ENCODE data around the gene TRMT11.
"Not testable (repeated sequence)": the region's sequence is repeated elsewhere in the genome, so short reads cannot be mapped to it uniquely, and the experiment has no call there.

Gene TRMT11

DNA sequence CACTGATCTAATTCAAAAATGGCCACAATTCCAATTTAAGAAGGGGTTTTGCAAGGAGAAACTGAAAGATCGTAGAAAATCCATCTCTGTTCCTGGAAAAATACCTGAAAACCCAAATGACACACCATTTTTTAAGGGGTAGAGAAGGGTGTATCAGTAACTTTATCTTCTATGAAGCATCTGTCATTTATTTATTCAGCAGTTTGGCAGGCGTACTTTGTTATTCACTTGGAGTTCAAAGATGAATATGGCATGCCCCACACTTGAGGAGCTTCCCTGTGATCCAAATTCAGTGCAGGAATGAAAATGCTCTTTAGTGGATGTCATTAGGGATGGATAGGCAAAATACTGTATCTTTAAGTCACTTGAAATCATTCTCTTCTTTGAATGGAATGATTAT, 22.5 kb upstream of the TRMT11 start:
- no peak for DNase-seq (ENCODE audit: low spot score in 2 of 2)
- in situ Hi-C loops (cut with MboI; ENCODE audit: low sequenced_read_pairs): no loop called here
- Histone ChIP-seq H3K36me3 (replicated peaks) (no peaks in the 10 kb centered on the region; the same call in 1 of the 2 replicates), H3K4me3 (no peak overlapping the region), H3K4me1 (peaks cover 20% of the 10 kb centered on the region), H3K9me3 (no peaks in the 10 kb centered on the region), H3K27me3 (ENCODE audit: low read depth) (no peaks in the 10 kb centered on the region)

DNA sequence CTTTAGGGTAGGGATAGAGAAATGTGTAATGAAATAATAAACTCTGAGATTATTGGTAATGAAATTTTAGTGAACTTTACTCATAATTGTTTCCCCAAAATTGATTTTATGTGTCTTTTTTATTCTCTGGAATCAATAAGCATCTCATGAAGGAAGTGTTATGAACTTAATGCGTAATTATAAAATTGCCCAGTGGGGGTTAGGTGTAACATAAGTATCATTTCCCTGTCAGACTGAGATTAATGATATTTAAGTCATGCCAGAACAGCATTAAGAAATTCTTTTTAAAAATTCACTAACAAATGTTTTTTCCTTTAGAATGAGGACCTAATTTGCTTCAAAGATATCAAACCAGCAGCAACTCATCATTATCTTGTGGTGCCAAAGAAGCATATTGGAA, 19.8 kb upstream of the TRMT11 start:
- H3K9me3 ChIP-seq: no peaks in the 10 kb centered on the region
- no peak for DNase-seq (ENCODE audit: low spot score in 2 of 2)
- in situ Hi-C loops (cut with MboI; ENCODE audit: low sequenced_read_pairs): no loop called here

DNA sequence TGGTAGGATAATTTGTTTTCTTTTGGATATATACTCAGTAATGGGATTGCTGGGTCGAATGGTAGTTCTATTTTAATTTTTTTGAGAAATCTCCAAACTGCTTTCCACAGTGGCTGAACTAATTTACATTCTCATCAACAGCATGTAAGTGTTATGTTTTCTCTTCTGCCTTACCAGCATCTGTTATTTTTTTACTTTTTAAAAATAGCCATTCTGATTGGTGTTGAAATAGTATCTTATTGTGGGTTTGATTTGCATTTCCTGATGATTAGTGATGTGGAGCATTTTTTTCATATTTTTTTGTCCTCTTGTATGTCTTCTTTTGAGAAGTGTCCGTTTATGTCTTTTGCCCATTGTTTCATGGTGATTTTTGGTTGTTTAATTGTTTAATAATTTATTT, 17.8 kb upstream of the TRMT11 start:
- peaks cover 15% of the 10 kb centered on the region for H3K4me1 ChIP-seq
- H3K9me3 ChIP-seq: no peaks in the 10 kb centered on the region
- no peaks in the 10 kb centered on the region; the same call in 1 of the 2 replicates for H3K36me3 ChIP-seq (replicated peaks)
- H3K27me3 ChIP-seq (ENCODE audit: low read depth): no peaks in the 10 kb centered on the region
- no peak for DNase-seq (ENCODE audit: low spot score in 2 of 2)
- no peak overlapping the region for H3K4me3 ChIP-seq
- in situ Hi-C loops (cut with MboI; ENCODE audit: low sequenced_read_pairs): no loop called here

More for the DNA sequence above, 19.8 kb upstream of the TRMT11 start:
- H3K4me3 ChIP-seq: no peak overlapping the region
- no peaks in the 10 kb centered on the region; the same call in 1 of the 2 replicates for H3K36me3 ChIP-seq (replicated peaks)
- peaks cover 17% of the 10 kb centered on the region for H3K4me1 ChIP-seq
- H3K27me3 ChIP-seq (ENCODE audit: low read depth): no peaks in the 10 kb centered on the region

DNA sequence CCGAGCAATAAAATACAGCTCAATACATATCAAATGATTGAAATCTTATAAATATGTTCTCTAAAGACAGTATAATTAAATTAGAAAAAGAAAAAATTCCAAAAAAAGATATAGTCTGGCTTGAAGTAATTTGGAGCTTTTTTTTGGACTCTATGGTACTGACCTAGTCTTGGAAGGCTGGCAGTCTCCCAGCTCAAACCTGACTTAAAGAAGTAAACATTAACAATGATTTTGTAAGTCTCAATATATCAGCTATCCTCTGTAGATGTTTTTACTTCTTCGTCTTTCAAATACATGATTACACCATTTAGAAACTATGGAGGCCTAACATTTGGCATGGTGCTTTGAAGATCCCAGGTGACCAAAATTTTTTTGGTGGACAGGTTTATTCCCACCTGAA, 15.6 kb upstream of the TRMT11 start:
- Histone ChIP-seq H3K4me3 (no peak overlapping the region), H3K9me3 (no peaks in the 10 kb centered on the region), H3K4me1 (no peaks in the 10 kb centered on the region), H3K27me3 (ENCODE audit: low read depth) (no peaks in the 10 kb centered on the region), H3K36me3 (replicated peaks) (no peaks in the 10 kb centered on the region; the same call in 1 of the 2 replicates)
- in situ Hi-C loops (cut with MboI; ENCODE audit: low sequenced_read_pairs): loop anchor here (10.0 kb wide), 1 partner anchor 656 kb away; no protein-coding TSS in a partner anchor
- DNase-seq (ENCODE audit: low spot score in 2 of 2): no peak

DNA sequence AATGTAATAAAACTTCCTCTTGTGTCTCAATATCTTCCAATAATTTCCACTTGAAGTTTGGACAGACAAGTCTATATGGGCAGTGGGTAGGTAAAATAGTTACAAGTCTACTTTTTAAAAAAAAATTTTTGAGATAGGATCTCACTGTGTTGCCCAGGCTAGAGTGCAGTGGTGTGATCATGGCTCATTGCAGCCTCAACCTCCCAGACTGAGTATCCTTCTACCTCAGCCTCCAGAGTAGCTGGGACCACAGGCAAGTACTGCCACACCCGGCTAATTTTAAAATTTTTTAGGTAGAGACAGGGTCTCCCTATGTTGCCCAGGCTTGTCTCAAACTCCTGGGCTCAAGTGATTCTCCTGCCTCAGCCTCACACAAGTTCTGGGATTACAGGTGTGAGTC, 13.9 kb upstream of the TRMT11 start:
- not testable (repeated sequence) for H3K36me3 ChIP-seq (replicated peaks); H3K9me3 ChIP-seq; H3K27me3 ChIP-seq (ENCODE audit: low read depth); H3K4me1 ChIP-seq; H3K4me3 ChIP-seq; DNase-seq (ENCODE audit: low spot score in 2 of 2)
- in situ Hi-C loops (cut with MboI; ENCODE audit: low sequenced_read_pairs): loop anchor here (10.0 kb wide), 1 partner anchor 658 kb away; no protein-coding TSS in a partner anchor

DNA sequence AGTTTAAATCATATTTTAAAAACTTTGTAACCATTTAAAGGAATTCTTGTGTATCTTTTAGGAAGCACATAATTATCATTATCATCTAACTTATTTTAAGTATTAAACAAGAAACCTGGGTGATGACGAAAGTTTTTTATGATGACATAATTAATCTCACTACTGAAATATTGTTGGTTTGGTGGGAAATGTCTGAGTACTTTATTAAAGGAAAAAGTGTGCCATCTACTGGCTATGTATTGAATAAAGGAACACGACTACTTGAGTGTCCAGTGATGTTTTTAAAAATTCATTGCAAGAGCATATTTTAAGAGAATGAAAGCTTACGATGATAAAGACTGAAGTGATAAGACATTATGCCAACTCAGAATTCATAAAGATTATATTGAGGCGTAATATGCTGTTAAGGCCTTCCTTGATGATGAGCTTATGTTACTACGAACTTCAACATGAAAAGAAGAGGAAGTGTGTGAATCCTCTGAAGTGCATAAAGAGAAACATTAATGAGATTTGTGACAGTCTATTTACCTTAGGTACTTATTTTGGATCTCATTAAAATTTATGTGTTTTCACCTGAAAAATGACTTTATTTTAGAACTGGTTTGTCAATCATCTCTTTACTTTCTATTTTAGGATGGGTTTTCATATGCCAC, 12.0 kb upstream of the TRMT11 start:
- in situ Hi-C loops (cut with MboI; ENCODE audit: low sequenced_read_pairs): loop anchor here (10.0 kb wide), 1 partner anchor 660 kb away; no protein-coding TSS in a partner anchor
- peak in 1 of 2 experiments; percentile 54 for DNase-seq (ENCODE audit: low spot score in 2 of 2)

DNA sequence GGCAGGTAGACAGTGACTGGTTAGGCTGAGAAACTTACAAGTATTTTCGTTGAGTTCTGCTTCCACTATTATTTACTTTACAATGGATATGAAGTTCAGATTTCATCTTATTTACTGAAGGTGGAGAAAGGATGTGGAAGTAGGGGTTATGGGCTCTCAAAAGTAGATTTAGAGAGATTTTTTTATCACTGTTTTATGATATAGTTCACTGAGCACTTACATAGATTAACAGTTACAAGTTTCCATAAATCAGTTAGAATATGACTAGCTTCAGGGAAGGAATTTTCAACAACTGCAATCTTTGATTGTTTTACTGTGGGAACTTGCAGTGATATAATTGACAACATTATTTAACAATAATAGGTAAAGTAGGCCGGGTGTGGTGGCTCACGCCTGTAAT, 7.2 kb upstream of the TRMT11 start:
- Histone ChIP-seq H3K36me3 (replicated peaks) (no peaks in the 10 kb centered on the region; the same call in 1 of the 2 replicates), H3K27me3 (ENCODE audit: low read depth) (no peaks in the 10 kb centered on the region), H3K4me3 (no peak overlapping the region), H3K4me1 (no peaks in the 10 kb centered on the region), H3K9me3 (no peaks in the 10 kb centered on the region)
- in situ Hi-C loops (cut with MboI; ENCODE audit: low sequenced_read_pairs): loop anchor here (10.0 to 25.0 kb wide), 2 partner anchors 358 to 664 kb away; partner anchors contain the start of gene CENPW
- no peak for DNase-seq (ENCODE audit: low spot score in 2 of 2)

More for the DNA sequence above, 12.0 kb upstream of the TRMT11 start:
- H3K4me1 ChIP-seq: no peaks in the 10 kb centered on the region
- H3K36me3 ChIP-seq (replicated peaks): no peaks in the 10 kb centered on the region; the same call in 1 of the 2 replicates
- H3K9me3 ChIP-seq: no peaks in the 10 kb centered on the region
- H3K4me3 ChIP-seq: no peak overlapping the region
- no peaks in the 10 kb centered on the region for H3K27me3 ChIP-seq (ENCODE audit: low read depth)

DNA sequence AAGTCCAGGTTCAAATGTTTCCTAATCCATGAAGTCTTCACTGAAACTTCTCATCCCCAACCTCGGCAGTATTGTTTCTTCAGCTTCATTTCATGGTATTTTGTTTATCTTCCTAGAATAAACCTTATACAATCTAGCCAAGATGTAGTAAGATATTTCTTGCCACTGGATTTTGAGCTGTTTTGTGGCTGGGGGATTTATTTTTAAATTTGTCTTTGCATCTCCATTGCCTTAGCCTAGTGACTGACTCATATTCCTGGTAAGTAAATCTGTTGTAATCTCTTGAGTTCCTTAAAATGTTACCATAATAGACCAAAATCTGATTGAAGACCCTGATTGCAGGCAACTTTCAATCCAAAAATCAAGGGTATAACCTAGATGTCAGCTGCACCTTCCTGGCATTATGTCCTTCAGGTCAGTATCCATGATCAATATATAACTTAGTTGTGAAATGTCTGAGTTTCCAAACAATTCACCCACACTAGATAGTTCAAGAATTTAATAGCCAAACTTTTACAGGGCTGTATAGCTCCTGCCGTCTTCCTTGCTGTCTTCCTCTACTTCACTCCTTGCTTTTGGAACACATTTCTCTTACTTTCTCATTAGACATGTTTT, 4.7 kb upstream of the TRMT11 start:
- Histone ChIP-seq H3K4me3 (no peak overlapping the region), H3K36me3 (replicated peaks) (no peaks in the 10 kb centered on the region), H3K4me1 (peaks cover 5% of the 10 kb centered on the region), H3K27me3 (ENCODE audit: low read depth) (no peaks in the 10 kb centered on the region), H3K9me3 (no peaks in the 10 kb centered on the region)
- in situ Hi-C loops (cut with MboI; ENCODE audit: low sequenced_read_pairs): loop anchor here (25.0 kb wide), 1 partner anchor 356 kb away; the partner anchor contains the start of gene CENPW
- no peak for DNase-seq (ENCODE audit: low spot score in 2 of 2)

DNA sequence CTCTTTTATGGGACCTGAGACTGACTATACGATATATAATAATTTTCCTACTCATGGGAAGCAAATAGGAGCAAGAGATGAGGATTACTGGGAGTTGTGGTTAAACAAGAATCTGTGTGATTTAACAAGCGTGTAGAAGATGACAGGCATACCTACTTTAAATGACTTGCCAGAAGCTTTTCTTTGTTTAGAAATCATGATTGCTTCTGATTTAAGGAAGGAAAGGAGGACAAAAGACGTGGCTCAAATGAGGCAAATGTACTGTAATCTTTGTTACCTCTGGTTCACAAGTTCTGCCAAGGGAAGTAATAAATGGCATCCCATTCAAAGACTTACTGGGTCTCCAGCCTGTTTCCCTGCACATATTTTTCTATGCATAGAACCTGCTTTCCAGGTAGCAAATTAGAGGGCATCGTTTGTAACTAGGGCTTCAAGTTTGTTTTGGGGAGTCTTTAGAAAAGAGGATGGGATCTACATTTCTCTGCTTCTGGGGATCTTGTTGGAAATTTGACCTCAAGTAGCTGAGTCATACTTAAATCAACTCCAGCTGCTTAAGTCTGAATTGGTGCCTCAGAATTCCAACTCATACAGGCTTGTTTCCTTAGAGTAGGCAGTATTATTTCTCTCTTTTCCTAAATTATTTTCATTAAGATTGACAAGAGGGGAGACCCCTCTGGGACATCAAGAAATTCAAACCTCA, 2.9 kb upstream of the TRMT11 start:
- in situ Hi-C loops (cut with MboI; ENCODE audit: low sequenced_read_pairs): loop anchor here (25.0 kb wide), 1 partner anchor 354 kb away; the partner anchor contains the start of gene CENPW
- no peak overlapping the region for H3K4me3 ChIP-seq

DNA sequence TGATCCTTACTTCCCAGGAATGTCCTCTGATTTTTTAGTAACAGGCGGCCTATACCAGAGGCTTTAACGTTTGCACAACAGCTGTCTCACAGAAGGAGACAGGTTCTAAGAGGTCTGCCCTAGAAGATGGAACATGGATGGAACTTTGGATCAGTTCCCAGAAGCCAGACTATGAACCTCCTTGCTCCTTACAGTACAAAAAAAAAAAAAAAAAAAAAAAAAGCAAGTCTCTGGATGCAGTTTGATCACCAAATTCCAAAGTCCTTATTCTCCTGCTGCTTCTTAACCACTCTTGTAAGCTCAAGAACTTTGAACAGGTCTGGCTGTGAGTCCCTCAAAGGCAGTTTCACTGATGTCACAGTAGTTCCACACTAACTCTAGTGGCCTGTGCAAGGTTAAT, 2.0 kb upstream of the TRMT11 start:
- Histone ChIP-seq H3K27me3 (ENCODE audit: low read depth) (no peaks in the 10 kb centered on the region), H3K9me3 (no peaks in the 10 kb centered on the region), H3K4me1 (peaks cover 18% of the 10 kb centered on the region), H3K4me3 (no peak overlapping the region), H3K36me3 (replicated peaks) (no peaks in the 10 kb centered on the region; the same call in 1 of the 2 replicates)
- in situ Hi-C loops (cut with MboI; ENCODE audit: low sequenced_read_pairs): loop anchor here (25.0 kb wide), 1 partner anchor 353 kb away; the partner anchor contains the start of gene CENPW
- no peak for DNase-seq (ENCODE audit: low spot score in 2 of 2)

More for the DNA sequence above, 2.9 kb upstream of the TRMT11 start:
- no peaks in the 10 kb centered on the region; the same call in 1 of the 2 replicates for H3K36me3 ChIP-seq (replicated peaks)
- DNase-seq (ENCODE audit: low spot score in 2 of 2): no peak
- H3K9me3 ChIP-seq: no peaks in the 10 kb centered on the region
- H3K4me1 ChIP-seq: peaks cover 18% of the 10 kb centered on the region
- no peaks in the 10 kb centered on the region for H3K27me3 ChIP-seq (ENCODE audit: low read depth)

DNA sequence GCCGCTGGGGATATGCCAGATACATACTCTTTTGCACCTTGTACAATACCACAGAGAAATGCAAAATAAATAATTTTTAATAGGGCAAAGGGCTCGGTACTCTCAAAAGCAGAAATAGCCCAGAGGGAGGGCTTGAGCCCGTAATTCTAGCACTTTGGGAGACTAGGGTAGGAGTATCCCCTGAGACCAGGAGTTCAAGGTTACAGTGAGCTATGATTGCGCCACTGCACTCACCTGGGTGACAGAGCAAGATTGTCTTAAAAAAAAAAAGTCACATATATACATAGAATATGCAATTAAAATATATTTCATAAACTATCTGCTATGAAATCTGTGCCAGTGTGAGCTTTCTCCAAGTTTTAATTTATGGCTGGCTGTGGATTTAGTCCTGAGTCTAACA, 818 bp upstream of the TRMT11 start:
- Histone ChIP-seq H3K4me1 (peaks cover 18% of the 10 kb centered on the region), H3K9me3 (no peaks in the 10 kb centered on the region), H3K4me3 (peak overlapping the region; percentile 82), H3K27me3 (ENCODE audit: low read depth) (no peaks in the 10 kb centered on the region), H3K36me3 (replicated peaks) (no peaks in the 10 kb centered on the region; the same call in 1 of the 2 replicates)
- in situ Hi-C loops (cut with MboI; ENCODE audit: low sequenced_read_pairs): loop anchor here (25.0 kb wide), 1 partner anchor 352 kb away; the partner anchor contains the start of gene CENPW
- DNase-seq (ENCODE audit: low spot score in 2 of 2): no peak

DNA sequence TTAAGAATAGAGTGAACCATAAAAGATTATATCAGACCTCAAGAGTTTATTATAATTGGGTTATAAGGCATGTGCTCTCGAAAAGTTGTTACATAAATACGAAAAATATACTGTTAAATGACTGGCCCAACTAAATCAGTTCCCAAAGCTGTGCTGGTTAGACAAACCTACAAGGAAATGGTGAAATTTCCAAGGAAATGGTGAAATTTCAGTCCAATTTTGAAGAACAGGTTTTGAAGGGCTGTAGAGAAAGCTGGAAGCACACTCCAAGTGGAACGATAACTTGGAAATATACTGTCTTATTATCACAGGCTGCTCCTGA, 400 bp upstream of the TRMT11 start:
- Histone ChIP-seq H3K4me3 (peak overlapping the region; percentile 82), H3K4me1 (peaks cover 18% of the 10 kb centered on the region), H3K27me3 (ENCODE audit: low read depth) (no peaks in the 10 kb centered on the region), H3K36me3 (replicated peaks) (no peaks in the 10 kb centered on the region; the same call in 1 of the 2 replicates), H3K9me3 (no peaks in the 10 kb centered on the region)
- in situ Hi-C loops (cut with MboI; ENCODE audit: low sequenced_read_pairs): loop anchor here (25.0 kb wide), 1 partner anchor 351 kb away; the partner anchor contains the start of gene CENPW
- DNase-seq (ENCODE audit: low spot score in 2 of 2): no peak

DNA sequence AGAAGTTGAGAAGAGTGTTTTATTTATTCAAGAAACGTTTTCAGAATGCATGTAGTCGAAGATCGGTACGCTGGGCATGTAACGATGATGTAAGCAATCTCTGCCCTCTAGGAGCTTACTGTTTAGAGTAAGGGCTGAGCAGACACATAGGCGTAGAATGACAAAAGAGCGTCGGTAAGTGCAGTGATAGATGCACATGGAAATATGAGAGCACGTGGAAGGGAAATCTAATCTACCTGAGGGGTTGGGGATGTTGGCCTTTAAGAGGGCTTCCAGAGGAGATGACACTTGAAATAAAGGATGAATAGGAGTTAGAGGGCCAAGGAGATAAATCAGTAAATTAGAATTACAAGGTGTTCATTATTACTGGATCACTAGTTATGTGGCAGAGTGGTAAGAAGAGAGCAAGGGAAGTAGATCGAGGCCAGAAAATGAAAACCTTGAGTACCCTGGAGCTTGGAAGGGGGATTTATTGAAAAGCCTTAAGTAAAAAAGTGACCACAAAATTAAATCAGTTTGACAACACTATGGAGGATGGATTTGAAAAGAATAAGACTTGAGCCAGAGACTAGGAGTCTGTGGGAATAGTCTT, 782 bp downstream of the TRMT11 start:
- DNase-seq (ENCODE audit: low spot score in 2 of 2): no peak
- in situ Hi-C loops (cut with MboI; ENCODE audit: low sequenced_read_pairs): loop anchor here (25.0 kb wide), 1 partner anchor 350 kb away; the partner anchor contains the start of gene CENPW
- H3K27me3 ChIP-seq (ENCODE audit: low read depth): no peaks in the 10 kb centered on the region
- no peaks in the 10 kb centered on the region; the same call in 1 of the 2 replicates for H3K36me3 ChIP-seq (replicated peaks)
- peaks cover 21% of the 10 kb centered on the region for H3K4me1 ChIP-seq
- H3K9me3 ChIP-seq: no peaks in the 10 kb centered on the region
- peak overlapping the region; percentile 82 for H3K4me3 ChIP-seq
